GM18498 (cell line): ENCODE measurements around the gene GGT5.

Source experiments
- ATAC-seq: cut with Tn5 transposase; IDR thresholded peaks from one replicate; pipeline ENCODE4 v1.9.1; 2021; ENCODE audit warnings: mild to moderate bottlenecking, moderate library complexity; ENCODE audit not compliant: unreplicated experiment

Gene GGT5

GRCh38 chr22:24170188-24170587 is 74.7 kb downstream of the GGT5 start:
- no peak for ATAC-seq
